Esophagus squamous epithelium (tissue), 4 donors: ENCODE measurements around the gene DLG3.

Experiments used
- CTCF ChIP-seq, 6 experiments: fragments of 450-650 bp in 4 of 6; fragments of 200-600 bp in 2 of 6; sonication (generic) in 2 of 6; IDR thresholded peaks; one replicate each; pipeline ENCODE4 v1.5.1; 2016 to 2019; ENCODE audit warnings: antibody characterized with exemption in 6 of 6, mild to moderate bottlenecking in 4 of 6, moderate library complexity in 4 of 6
- POLR2A ChIP-seq, 4 donors: fragments of 450-650 bp; IDR thresholded peaks; one replicate each; pipeline ENCODE4 v1.6.1; 2017; ENCODE audit warnings: antibody characterized with exemption in 4 of 4, mild to moderate bottlenecking in 4 of 4, moderate library complexity in 3 of 4

GRCh38 chrX:70446380-70447350 is 2.0 kb downstream of the DLG3 start:
- no peak for TF ChIP-seq CTCF (IDR thresholded peaks at IDR 0.05)
- TF ChIP-seq POLR2A (IDR thresholded peaks at IDR 0.05): no peak
